Liver (tissue), 9 donors: Measurements from ENCODE around the gene PBX4. TPM values are rescaled to one million over a fixed set of nuclear protein-coding genes. Genes with fewer than 3 reads are reported as not detected.

Experiments used
- DNase-seq: peaks from one replicate; pipeline ENCODE4 v3.0.0-alpha.2; 2017; ENCODE audit warnings: low spot score
- H3K27ac ChIP-seq, 2 donors: one replicate each; pipeline ENCODE4 v1.7.0; 2013; ENCODE audit warnings: inconsistent platforms in 2 of 2, low read length in 2 of 2, control low read depth in 1 of 2, low read depth in 1 of 2, mild to moderate bottlenecking in 1 of 2
- H3K27me3 ChIP-seq, 4 donors: one replicate each; pipeline versions ENCODE4 v1.6.1 to v1.7.0; 2013; ENCODE audit warnings: low read length in 3 of 4, inconsistent platforms in 1 of 4, mild to moderate bottlenecking in 1 of 4, moderate library complexity in 1 of 4; ENCODE audit not compliant: control insufficient read depth in 4 of 4, insufficient read depth in 4 of 4
- H3K36me3 ChIP-seq, 4 donors: one replicate each; pipeline versions ENCODE4 v1.6.1 to v1.7.0; 2013; ENCODE audit warnings: low read length in 3 of 4, mild to moderate bottlenecking in 3 of 4, low read depth in 1 of 4, moderate library complexity in 1 of 4; ENCODE audit not compliant: control insufficient read depth in 4 of 4, insufficient read depth in 3 of 4
- H3K4me1 ChIP-seq, 4 donors: one replicate each; pipeline versions ENCODE4 v1.6.1 to v1.7.0; 2013; ENCODE audit warnings: low read length in 3 of 4, mild to moderate bottlenecking in 3 of 4, moderate library complexity in 1 of 4; ENCODE audit not compliant: control insufficient read depth in 4 of 4, insufficient read depth in 4 of 4
- H3K4me3 ChIP-seq, 3 donors: one replicate each; pipeline versions ENCODE4 v1.6.1 to v1.7.0; 2013; ENCODE audit warnings: low read length in 3 of 3, control low read depth in 1 of 3, low read depth in 1 of 3, mild to moderate bottlenecking in 1 of 3
- H3K9ac ChIP-seq, 2 donors: one replicate each; pipeline ENCODE4 v1.7.0; 2013; ENCODE audit warnings: low read length in 2 of 2, mild to moderate bottlenecking in 2 of 2, moderate library complexity in 2 of 2, control low read depth in 1 of 2, low read depth in 1 of 2
- H3K9me3 ChIP-seq, 4 donors: one replicate each; pipeline versions ENCODE4 v1.6.1 to v1.7.0; 2013; ENCODE audit warnings: low read length in 3 of 4; ENCODE audit not compliant: control insufficient read depth in 4 of 4
- FOXA1 ChIP-seq: IDR thresholded peaks from 2 replicates; pipeline ENCODE4 v1.6.1; 2016; ENCODE audit warnings: antibody characterized with exemption
- FOXA2 ChIP-seq: IDR thresholded peaks from 2 replicates; pipeline ENCODE4 v1.6.1; 2016; ENCODE audit warnings: antibody characterized with exemption
- GABPA ChIP-seq, 2 donors: IDR thresholded peaks in 1 of 2; conservative IDR thresholded peaks in 1 of 2; 2 replicates each; pipeline ENCODE4 v1.6.1; 2016; ENCODE audit warnings: antibody characterized with exemption in 2 of 2, mild to moderate bottlenecking in 1 of 2, moderate library complexity in 1 of 2
- HNF4A ChIP-seq, 2 donors: conservative IDR thresholded peaks; 2 replicates each; pipeline ENCODE4 v1.6.1; 2016; ENCODE audit warnings: antibody characterized with exemption in 2 of 2, mild to moderate bottlenecking in 2 of 2
- HNF4G ChIP-seq: IDR thresholded peaks from 2 replicates; pipeline ENCODE4 v1.6.1; 2016; ENCODE audit warnings: antibody characterized with exemption
- JUND ChIP-seq, 2 donors: IDR thresholded peaks; 2 replicates each; pipeline ENCODE4 v1.6.1; 2016; ENCODE audit warnings: antibody characterized with exemption in 2 of 2
- NR2F2 ChIP-seq: IDR thresholded peaks from 2 replicates; pipeline ENCODE4 v1.6.1; 2016; ENCODE audit warnings: antibody characterized with exemption
- RAD21 ChIP-seq, 2 donors: IDR thresholded peaks; 2 replicates each; pipeline ENCODE4 v1.6.1; 2016; ENCODE audit warnings: antibody characterized with exemption in 2 of 2, mild to moderate bottlenecking in 2 of 2
- RXRA ChIP-seq, 2 donors: IDR thresholded peaks; 2 replicates each; pipeline ENCODE4 v1.6.1; 2017 to 2018; ENCODE audit warnings: antibody characterized with exemption in 2 of 2, mild to moderate bottlenecking in 1 of 2
- SP1 ChIP-seq: IDR thresholded peaks from 2 replicates; pipeline ENCODE4 v1.6.1; 2018; ENCODE audit warnings: antibody characterized with exemption, mild to moderate bottlenecking
- TAF1 ChIP-seq: conservative IDR thresholded peaks from 2 replicates; pipeline ENCODE4 v1.6.1; 2016; ENCODE audit warnings: antibody characterized with exemption, mild to moderate bottlenecking
- YY1 ChIP-seq: IDR thresholded peaks from 2 replicates; pipeline ENCODE4 v1.6.1; 2016; ENCODE audit warnings: antibody characterized with exemption, mild to moderate bottlenecking
- WGBS: extraction: QIAGEN DNeasy Blood & Tissue Kit; methylation state at CpG from one replicate; pipeline ENCODE4 v1.1.7; 2013; 5-methylcytosine and 5-hydroxymethylcytosine counted together
- polyA plus RNA-seq, 2 donors: library from polyadenylated mRNA; stranded (reverse) in 1 of 2; unstranded in 1 of 2; fragments of 200-250 nt in 1 of 2; fragments of >200 nt in 1 of 2; fragmentation: Nextera tagmentation in 1 of 2; extraction: Ambion mirVana in 1 of 2; gene quantifications; one replicate each; pipeline versions ENCODE4 v1.2.1 to v1.2.3, GENCODE V29; 2013 to 2015
- total RNA-seq, 2 donors: library from RNA; depleted of rRNA; stranded (reverse); fragments of >200 nt; gene quantifications; one replicate each; pipeline ENCODE4 v1.2.3, GENCODE V29; 2014
- TF ChIP-seq, protein P1 (sequence below): IDR thresholded peaks from 2 replicates; pipeline ENCODE4 v1.6.1; 2016; ENCODE audit warnings: antibody characterized with exemption
- TF ChIP-seq, protein P2 (sequence below): IDR thresholded peaks from 2 replicates; pipeline ENCODE4 v1.6.1; 2016; ENCODE audit warnings: antibody characterized with exemption, mild to moderate bottlenecking
- TF ChIP-seq, protein P3 (sequence below): IDR thresholded peaks from 2 replicates; pipeline ENCODE4 v1.6.1; 2016; ENCODE audit warnings: antibody characterized with exemption
- TF ChIP-seq, protein P4 (sequence below): IDR thresholded peaks from 2 replicates; pipeline ENCODE4 v1.6.1; 2016; ENCODE audit warnings: antibody characterized with exemption
- donor health status: healthy.
- donor health status: healthy.
- donor health status: healthy.
- donor health status: healthy.
- donor health status: healthy.

The PBX4 gene
- total and polyA plus RNA-seq, 4 donors: 0.19 to 0.59 (median 0.21) TPM; not detected in 1

DNA sequence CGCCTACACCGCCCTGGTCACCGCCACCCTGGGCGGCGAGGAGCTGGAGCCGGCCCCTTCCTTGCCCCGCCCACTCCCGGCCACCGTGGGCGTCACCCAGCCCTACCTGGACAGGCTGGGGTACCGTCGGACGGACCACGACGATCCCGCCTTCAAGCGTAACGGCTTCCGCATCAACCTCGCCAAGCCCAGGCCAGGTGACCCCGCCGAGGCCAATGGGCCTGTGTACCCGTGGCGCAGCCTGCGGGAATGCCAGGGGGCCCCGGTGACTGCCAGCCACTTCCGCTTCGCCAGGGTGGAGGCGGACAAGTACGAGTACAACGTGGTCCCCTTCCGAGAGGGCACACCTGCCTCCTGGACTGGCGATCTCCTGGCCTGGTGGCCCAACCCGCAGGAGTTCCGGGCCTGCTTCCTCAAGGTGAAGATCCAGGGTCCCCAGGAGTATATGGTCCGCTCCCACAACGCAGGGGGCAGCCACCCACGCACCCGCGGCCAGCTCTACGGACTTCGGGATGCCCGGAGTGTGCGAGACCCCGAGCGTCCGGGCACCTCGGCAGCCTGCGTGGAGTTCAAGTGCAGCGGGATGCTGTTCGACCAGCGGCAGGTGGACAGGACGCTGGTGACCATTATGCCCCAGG, 73.4 kb downstream of the PBX4 start:
- H3K27ac ChIP-seq: no peak overlapping the region
- no peak overlapping the region for H3K9ac ChIP-seq
- H3K9me3 ChIP-seq: peaks cover 0 to 3% (median 0%) of the 10 kb centered on the region in 4 donors
- peaks cover 0 to 6% (median 2%) of the 10 kb centered on the region in 4 donors for H3K27me3 ChIP-seq
- WGBS: 90% methylated on average over 53 of the region's 53 CpGs
- DNase-seq: no peak
- TF ChIP-seq TAF1 (no peak), HNF4G (no peak), NR2F2 (no peak), HNF4A (conservative IDR thresholded peaks at IDR 0.05) (no peak), RXRA (IDR thresholded peaks at IDR 0.05) (no peak), FOXA1 (no peak), SP1 (no peak), YY1 (no peak), FOXA2 (no peak), RAD21 (IDR thresholded peaks at IDR 0.05) (no peak), GABPA (IDR thresholded peaks at IDR 0.05 in 1 of 2, conservative IDR thresholded peaks at IDR 0.05 in 1 of 2) (no peak), JUND (IDR thresholded peaks at IDR 0.05) (no peak)
- TF ChIP-seq, protein P1, sequence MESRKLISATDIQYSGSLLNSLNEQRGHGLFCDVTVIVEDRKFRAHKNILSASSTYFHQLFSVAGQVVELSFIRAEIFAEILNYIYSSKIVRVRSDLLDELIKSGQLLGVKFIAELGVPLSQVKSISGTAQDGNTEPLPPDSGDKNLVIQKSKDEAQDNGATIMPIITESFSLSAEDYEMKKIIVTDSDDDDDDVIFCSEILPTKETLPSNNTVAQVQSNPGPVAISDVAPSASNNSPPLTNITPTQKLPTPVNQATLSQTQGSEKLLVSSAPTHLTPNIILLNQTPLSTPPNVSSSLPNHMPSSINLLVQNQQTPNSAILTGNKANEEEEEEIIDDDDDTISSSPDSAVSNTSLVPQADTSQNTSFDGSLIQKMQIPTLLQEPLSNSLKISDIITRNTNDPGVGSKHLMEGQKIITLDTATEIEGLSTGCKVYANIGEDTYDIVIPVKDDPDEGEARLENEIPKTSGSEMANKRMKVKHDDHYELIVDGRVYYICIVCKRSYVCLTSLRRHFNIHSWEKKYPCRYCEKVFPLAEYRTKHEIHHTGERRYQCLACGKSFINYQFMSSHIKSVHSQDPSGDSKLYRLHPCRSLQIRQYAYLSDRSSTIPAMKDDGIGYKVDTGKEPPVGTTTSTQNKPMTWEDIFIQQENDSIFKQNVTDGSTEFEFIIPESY: no peak
- TF ChIP-seq, protein P2, sequence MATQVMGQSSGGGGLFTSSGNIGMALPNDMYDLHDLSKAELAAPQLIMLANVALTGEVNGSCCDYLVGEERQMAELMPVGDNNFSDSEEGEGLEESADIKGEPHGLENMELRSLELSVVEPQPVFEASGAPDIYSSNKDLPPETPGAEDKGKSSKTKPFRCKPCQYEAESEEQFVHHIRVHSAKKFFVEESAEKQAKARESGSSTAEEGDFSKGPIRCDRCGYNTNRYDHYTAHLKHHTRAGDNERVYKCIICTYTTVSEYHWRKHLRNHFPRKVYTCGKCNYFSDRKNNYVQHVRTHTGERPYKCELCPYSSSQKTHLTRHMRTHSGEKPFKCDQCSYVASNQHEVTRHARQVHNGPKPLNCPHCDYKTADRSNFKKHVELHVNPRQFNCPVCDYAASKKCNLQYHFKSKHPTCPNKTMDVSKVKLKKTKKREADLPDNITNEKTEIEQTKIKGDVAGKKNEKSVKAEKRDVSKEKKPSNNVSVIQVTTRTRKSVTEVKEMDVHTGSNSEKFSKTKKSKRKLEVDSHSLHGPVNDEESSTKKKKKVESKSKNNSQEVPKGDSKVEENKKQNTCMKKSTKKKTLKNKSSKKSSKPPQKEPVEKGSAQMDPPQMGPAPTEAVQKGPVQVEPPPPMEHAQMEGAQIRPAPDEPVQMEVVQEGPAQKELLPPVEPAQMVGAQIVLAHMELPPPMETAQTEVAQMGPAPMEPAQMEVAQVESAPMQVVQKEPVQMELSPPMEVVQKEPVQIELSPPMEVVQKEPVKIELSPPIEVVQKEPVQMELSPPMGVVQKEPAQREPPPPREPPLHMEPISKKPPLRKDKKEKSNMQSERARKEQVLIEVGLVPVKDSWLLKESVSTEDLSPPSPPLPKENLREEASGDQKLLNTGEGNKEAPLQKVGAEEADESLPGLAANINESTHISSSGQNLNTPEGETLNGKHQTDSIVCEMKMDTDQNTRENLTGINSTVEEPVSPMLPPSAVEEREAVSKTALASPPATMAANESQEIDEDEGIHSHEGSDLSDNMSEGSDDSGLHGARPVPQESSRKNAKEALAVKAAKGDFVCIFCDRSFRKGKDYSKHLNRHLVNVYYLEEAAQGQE: no peak
- TF ChIP-seq, protein P3, sequence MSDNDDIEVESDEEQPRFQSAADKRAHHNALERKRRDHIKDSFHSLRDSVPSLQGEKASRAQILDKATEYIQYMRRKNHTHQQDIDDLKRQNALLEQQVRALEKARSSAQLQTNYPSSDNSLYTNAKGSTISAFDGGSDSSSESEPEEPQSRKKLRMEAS: no peak
- peaks cover 0 to 9% (median 4%) of the 10 kb centered on the region in 4 donors for H3K4me1 ChIP-seq
- no peaks in the 10 kb centered on the region for H3K36me3 ChIP-seq
- H3K4me3 ChIP-seq: no peak overlapping the region

DNA sequence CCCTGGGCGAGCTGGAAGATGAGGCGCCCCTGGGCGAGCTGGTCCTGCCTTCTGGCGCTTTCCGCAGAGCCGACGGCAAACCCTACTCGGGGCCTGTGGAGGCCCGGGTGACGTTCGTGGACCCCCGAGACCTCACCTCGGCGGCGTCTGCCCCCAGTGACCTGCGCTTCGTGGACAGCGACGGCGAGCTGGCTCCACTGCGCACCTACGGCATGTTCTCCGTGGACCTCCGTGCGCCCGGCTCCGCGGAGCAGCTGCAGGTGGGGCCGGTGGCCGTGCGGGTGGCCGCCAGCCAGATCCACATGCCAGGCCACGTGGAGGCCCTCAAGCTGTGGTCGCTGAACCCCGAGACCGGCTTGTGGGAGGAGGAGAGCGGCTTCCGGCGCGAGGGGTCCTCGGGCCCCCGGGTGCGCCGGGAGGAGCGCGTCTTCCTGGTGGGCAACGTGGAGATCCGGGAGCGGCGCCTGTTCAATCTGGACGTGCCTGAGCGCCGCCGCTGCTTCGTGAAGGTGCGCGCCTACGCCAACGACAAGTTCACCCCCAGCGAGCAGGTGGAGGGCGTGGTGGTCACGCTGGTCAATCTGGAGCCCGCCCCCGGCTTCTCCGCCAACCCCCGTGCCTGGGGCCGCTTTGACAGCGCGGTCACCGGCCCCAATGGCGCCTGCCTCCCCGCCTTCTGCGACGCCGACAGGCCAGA, 74.1 kb downstream of the PBX4 start:
- H3K27ac ChIP-seq: no peak overlapping the region
- H3K36me3 ChIP-seq: no peaks in the 10 kb centered on the region
- H3K9ac ChIP-seq: no peak overlapping the region
- DNase-seq: no peak
- peaks cover 0 to 3% (median 0%) of the 10 kb centered on the region in 4 donors for H3K9me3 ChIP-seq
- TF ChIP-seq HNF4A (conservative IDR thresholded peaks at IDR 0.05): no peak
- no peak for TF ChIP-seq GABPA (IDR thresholded peaks at IDR 0.05 in 1 of 2, conservative IDR thresholded peaks at IDR 0.05 in 1 of 2)
- no peak for TF ChIP-seq YY1
- no peak for TF ChIP-seq FOXA2
- no peak for TF ChIP-seq RAD21 (IDR thresholded peaks at IDR 0.05)
- no peak for TF ChIP-seq JUND (IDR thresholded peaks at IDR 0.05)
- TF ChIP-seq TAF1: no peak
- TF ChIP-seq, protein P4, sequence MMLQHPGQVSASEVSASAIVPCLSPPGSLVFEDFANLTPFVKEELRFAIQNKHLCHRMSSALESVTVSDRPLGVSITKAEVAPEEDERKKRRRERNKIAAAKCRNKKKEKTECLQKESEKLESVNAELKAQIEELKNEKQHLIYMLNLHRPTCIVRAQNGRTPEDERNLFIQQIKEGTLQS: no peak
- TF ChIP-seq, protein P3: no peak
- TF ChIP-seq, protein P1: no peak
- WGBS: 90% methylated on average over 75 of the region's 75 CpGs
- H3K27me3 ChIP-seq: peaks cover 0 to 6% (median 2%) of the 10 kb centered on the region in 4 donors
- H3K4me3 ChIP-seq: no peak overlapping the region
- peaks cover 0 to 9% (median 4%) of the 10 kb centered on the region in 4 donors for H3K4me1 ChIP-seq
